SU-DHL-6 (cell line): Measurements from ENCODE around the gene KRTAP10-10.
"Not testable (repeated sequence)": the region's sequence is repeated elsewhere in the genome, so short reads cannot be mapped to it uniquely, and the experiment has no call there.

Experiments used
- H2AFZ ChIP-seq: fragments of 200-600 bp; sonication (generic); 2 replicates; pipeline ENCODE4 v1.6.1; 2014; ENCODE audit warnings: low read depth, mild to moderate bottlenecking, moderate library complexity, mixed read lengths, antibody characterized with exemption, low read length; ENCODE audit not compliant: severe bottlenecking
- H3F3A ChIP-seq: fragments of 200-600 bp; shearing (Covaris generic); 2 replicates; pipeline ENCODE4 v1.6.0; 2016; ENCODE audit warnings: antibody characterized with exemption, mild to moderate bottlenecking; ENCODE audit not compliant: insufficient read depth
- H3K27ac ChIP-seq: fragments of 200-600 bp; sonication (generic); 2 replicates; pipeline ENCODE4 v1.5.1; 2016; ENCODE audit warnings: low read depth, mild to moderate bottlenecking, low read length, moderate library complexity, mixed read lengths
- H3K27me3 ChIP-seq: fragments of 200-600 bp; sonication (generic), shearing (Covaris generic); 2 replicates; pipeline ENCODE4 v1.6.0; 2014; ENCODE audit warnings: mild to moderate bottlenecking, low read length
- H3K36me3 ChIP-seq: fragments of 200-600 bp; sonication (generic); 2 replicates; pipeline ENCODE4 v1.6.1; 2014; ENCODE audit warnings: mild to moderate bottlenecking, low read length, mixed read lengths
- H3K4me2 ChIP-seq: fragments of 300-600, 200-600 bp; shearing (Covaris generic), sonication (generic); 2 replicates; pipeline ENCODE4 v1.6.0; 2014; ENCODE audit warnings: low read length, low read depth, mild to moderate bottlenecking; ENCODE audit not compliant: poor library complexity, severe bottlenecking
- H3K4me3 ChIP-seq: fragments of 200-600 bp; sonication (generic); 2 replicates; pipeline ENCODE4 v1.5.1; 2014; ENCODE audit warnings: antibody characterized with exemption, low read length, mild to moderate bottlenecking, mixed read lengths; ENCODE audit not compliant: insufficient read depth, poor library complexity, severe bottlenecking
- H3K79me2 ChIP-seq: fragments of 200-600 bp; sonication (generic); 2 replicates; pipeline ENCODE4 v1.6.1; 2014; ENCODE audit warnings: mild to moderate bottlenecking, low read length, moderate library complexity; ENCODE audit not compliant: insufficient read depth
- H3K9ac ChIP-seq: fragments of 200-600 bp; sonication (generic); 2 replicates; pipeline ENCODE4 v1.7.0; 2014; ENCODE audit warnings: mild to moderate bottlenecking, low read length
- H3K9me2 ChIP-seq: fragments of 200-600 bp; sonication (generic); replicated peaks from 2 replicates; pipeline ENCODE4 v1.6.1; 2014; ENCODE audit warnings: low read length; ENCODE audit not compliant: insufficient read depth
- H3K9me3 ChIP-seq: fragments of 200-600 bp; sonication (generic); 2 replicates; pipeline ENCODE4 v1.6.1; 2014; ENCODE audit warnings: low read length, mixed read lengths; ENCODE audit not compliant: insufficient read depth
- H4K20me1 ChIP-seq: fragments of 200-600 bp; sonication (generic); 2 replicates; pipeline ENCODE4 v1.6.1; 2014; ENCODE audit warnings: low read depth, mild to moderate bottlenecking, antibody characterized with exemption, low read length, moderate library complexity, mixed read lengths
- CTCF ChIP-seq: fragments of 200-600 bp; sonication (generic); IDR thresholded peaks from one replicate; pipeline ENCODE4 v1.5.1; 2017; ENCODE audit warnings: antibody characterized with exemption, mild to moderate bottlenecking, low read length, moderate library complexity; ENCODE audit not compliant: insufficient read depth, poor library complexity, severe bottlenecking
- EZH2phosphoT487 ChIP-seq: fragments of 200-600 bp; sonication (generic), shearing (Covaris generic); conservative IDR thresholded peaks from 2 replicates; pipeline ENCODE4 v1.6.1; 2018; ENCODE audit warnings: mild to moderate bottlenecking, antibody characterized with exemption, low read length, moderate library complexity, mixed read lengths

The KRTAP10-10 gene

GRCh38 chr21:44603911-44604310, 33.2 kb upstream of the KRTAP10-10 start:
- H2AFZ ChIP-seq = no peak overlapping the region
- no peaks in the 10 kb centered on the region for H3F3A ChIP-seq
- no peaks in the 10 kb centered on the region for H3K79me2 ChIP-seq
- no peaks in the 10 kb centered on the region for H3K27me3 ChIP-seq
- H3K36me3 ChIP-seq = no peaks in the 10 kb centered on the region
- no peak overlapping the region for H3K4me3 ChIP-seq
- no peak overlapping the region for H3K27ac ChIP-seq
- H3K9ac ChIP-seq = no peak overlapping the region
- no peak overlapping the region for H3K4me2 ChIP-seq
- H3K9me2 ChIP-seq = no peaks in the 10 kb centered on the region
- H4K20me1 ChIP-seq = no peaks in the 10 kb centered on the region
- no peaks in the 10 kb centered on the region for H3K9me3 ChIP-seq
- TF ChIP-seq EZH2phosphoT487 = no peak
- TF ChIP-seq CTCF = no peak

GRCh38 chr21:44606495-44606894, 30.7 kb upstream of the KRTAP10-10 start:
- Histone ChIP-seq H3K27ac (no peak overlapping the region), H3K9ac (no peak overlapping the region), H3K4me3 (no peak overlapping the region), H2AFZ (no peak overlapping the region), H3K9me2 (no peaks in the 10 kb centered on the region), H3K27me3 (no peaks in the 10 kb centered on the region), H3K9me3 (no peaks in the 10 kb centered on the region), H3K36me3 (no peaks in the 10 kb centered on the region), H4K20me1 (no peaks in the 10 kb centered on the region), H3K79me2 (no peaks in the 10 kb centered on the region), H3K4me2 (no peak overlapping the region), H3F3A (no peaks in the 10 kb centered on the region)
- TF ChIP-seq EZH2phosphoT487 (no peak), CTCF (no peak)

- Histone ChIP-seq H3K27me3 (no peaks in the 10 kb centered on the region), H3K36me3 (no peaks in the 10 kb centered on the region), H3F3A (no peaks in the 10 kb centered on the region), H3K9me2 (no peaks in the 10 kb centered on the region), H3K27ac (no peak overlapping the region), H3K9ac (no peak overlapping the region), H3K79me2 (no peaks in the 10 kb centered on the region), H4K20me1 (no peaks in the 10 kb centered on the region), H3K9me3 (no peaks in the 10 kb centered on the region), H3K4me2 (no peak overlapping the region), H3K4me3 (no peak overlapping the region), H2AFZ (no peak overlapping the region)
- TF ChIP-seq EZH2phosphoT487 (no peak), CTCF (no peak)
Observed at GRCh38 chr21:44609193-44609592, 28.0 kb upstream of the KRTAP10-10 start.

- not testable (repeated sequence) for H3K27me3 ChIP-seq, H3K27ac ChIP-seq, H3K4me3 ChIP-seq, H3F3A ChIP-seq, H2AFZ ChIP-seq, H3K9me3 ChIP-seq, H3K9ac ChIP-seq, H3K4me2 ChIP-seq, H3K79me2 ChIP-seq, H3K9me2 ChIP-seq, H4K20me1 ChIP-seq, H3K36me3 ChIP-seq
Observed at GRCh38 chr21:44610157-44610843, 26.9 kb upstream of the KRTAP10-10 start.
